ENCODE results near the gene C3orf33.

The C3orf33 gene

DNA sequence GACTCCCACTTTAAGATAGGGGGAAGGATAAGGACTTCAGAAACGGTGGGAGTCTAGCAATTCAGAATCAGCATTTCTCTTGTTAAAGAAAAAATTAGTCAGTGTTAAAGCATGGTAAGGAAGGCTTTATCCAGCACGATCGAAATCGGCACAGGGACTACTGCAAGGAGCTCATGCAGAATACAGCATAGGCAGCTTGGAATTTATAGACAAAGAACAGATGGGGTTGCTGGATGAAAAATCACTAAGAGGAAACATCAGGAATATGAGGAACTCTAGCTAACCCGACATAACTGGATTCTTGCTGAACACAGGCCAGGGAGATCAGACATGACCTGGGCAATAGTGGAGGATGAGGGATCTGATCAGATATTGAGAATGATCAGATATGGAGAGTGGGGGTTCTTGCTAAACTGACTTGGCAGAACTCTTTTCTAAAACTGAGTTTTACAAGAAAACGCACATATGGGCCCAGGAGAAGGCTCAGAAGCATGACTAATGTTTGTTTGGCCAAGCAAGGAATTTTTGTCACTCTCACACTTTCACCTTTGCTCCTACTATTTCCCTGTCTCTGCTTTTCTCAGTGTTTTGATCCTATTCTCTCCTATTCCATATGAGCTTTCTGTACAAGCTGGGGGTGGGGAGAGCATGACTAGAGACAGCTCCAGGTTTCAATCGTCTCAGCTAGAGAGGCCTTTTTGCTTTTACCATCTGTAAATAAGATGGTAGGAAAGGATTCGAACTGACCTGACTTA lies 57.3 kb downstream of the C3orf33 start:
- no peak for TF ChIP-seq ZNF70 (CRISPR knock-in tag; IDR thresholded peaks at IDR 0.05)
- TF ChIP-seq ARNTL (CRISPR knock-in tag; IDR thresholded peaks at IDR 0.05; ENCODE audit: borderline replicate concordance, low read depth), result no peak
- TF ChIP-seq BACH2 (CRISPR knock-in tag; IDR thresholded peaks at IDR 0.05; ENCODE audit: borderline replicate concordance), result no peak
- TF ChIP-seq CSDC2 (CRISPR knock-in tag; IDR thresholded peaks at IDR 0.05), result no peak
- TF ChIP-seq SNAI2 (CRISPR knock-in tag; IDR thresholded peaks at IDR 0.05), result no peak
- TF ChIP-seq, protein P1, sequence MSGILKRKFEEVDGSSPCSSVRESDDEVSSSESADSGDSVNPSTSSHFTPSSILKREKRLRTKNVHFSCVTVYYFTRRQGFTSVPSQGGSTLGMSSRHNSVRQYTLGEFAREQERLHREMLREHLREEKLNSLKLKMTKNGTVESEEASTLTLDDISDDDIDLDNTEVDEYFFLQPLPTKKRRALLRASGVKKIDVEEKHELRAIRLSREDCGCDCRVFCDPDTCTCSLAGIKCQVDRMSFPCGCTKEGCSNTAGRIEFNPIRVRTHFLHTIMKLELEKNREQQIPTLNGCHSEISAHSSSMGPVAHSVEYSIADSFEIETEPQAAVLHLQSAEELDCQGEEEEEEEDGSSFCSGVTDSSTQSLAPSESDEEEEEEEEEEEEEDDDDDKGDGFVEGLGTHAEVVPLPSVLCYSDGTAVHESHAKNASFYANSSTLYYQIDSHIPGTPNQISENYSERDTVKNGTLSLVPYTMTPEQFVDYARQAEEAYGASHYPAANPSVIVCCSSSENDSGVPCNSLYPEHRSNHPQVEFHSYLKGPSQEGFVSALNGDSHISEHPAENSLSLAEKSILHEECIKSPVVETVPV (CRISPR knock-in tag; IDR thresholded peaks at IDR 0.05), result no peak
- no peak for TF ChIP-seq ZNF565 (CRISPR knock-in tag; conservative IDR thresholded peaks at IDR 0.05; ENCODE audit: low read depth)
- TF ChIP-seq, protein P2, sequence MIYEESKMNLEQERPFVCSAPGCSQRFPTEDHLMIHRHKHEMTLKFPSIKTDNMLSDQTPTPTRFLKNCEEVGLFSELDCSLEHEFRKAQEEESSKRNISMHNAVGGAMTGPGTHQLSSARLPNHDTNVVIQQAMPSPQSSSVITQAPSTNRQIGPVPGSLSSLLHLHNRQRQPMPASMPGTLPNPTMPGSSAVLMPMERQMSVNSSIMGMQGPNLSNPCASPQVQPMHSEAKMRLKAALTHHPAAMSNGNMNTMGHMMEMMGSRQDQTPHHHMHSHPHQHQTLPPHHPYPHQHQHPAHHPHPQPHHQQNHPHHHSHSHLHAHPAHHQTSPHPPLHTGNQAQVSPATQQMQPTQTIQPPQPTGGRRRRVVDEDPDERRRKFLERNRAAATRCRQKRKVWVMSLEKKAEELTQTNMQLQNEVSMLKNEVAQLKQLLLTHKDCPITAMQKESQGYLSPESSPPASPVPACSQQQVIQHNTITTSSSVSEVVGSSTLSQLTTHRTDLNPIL (CRISPR knock-in tag; IDR thresholded peaks at IDR 0.05; ENCODE audit: low read depth), result no peak
- TF ChIP-seq, protein P3, sequence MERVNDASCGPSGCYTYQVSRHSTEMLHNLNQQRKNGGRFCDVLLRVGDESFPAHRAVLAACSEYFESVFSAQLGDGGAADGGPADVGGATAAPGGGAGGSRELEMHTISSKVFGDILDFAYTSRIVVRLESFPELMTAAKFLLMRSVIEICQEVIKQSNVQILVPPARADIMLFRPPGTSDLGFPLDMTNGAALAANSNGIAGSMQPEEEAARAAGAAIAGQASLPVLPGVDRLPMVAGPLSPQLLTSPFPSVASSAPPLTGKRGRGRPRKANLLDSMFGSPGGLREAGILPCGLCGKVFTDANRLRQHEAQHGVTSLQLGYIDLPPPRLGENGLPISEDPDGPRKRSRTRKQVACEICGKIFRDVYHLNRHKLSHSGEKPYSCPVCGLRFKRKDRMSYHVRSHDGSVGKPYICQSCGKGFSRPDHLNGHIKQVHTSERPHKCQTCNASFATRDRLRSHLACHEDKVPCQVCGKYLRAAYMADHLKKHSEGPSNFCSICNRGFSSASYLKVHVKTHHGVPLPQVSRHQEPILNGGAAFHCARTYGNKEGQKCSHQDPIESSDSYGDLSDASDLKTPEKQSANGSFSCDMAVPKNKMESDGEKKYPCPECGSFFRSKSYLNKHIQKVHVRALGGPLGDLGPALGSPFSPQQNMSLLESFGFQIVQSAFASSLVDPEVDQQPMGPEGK (CRISPR knock-in tag; IDR thresholded peaks at IDR 0.05; ENCODE audit: borderline replicate concordance), result no peak
- TF ChIP-seq, protein P4, sequence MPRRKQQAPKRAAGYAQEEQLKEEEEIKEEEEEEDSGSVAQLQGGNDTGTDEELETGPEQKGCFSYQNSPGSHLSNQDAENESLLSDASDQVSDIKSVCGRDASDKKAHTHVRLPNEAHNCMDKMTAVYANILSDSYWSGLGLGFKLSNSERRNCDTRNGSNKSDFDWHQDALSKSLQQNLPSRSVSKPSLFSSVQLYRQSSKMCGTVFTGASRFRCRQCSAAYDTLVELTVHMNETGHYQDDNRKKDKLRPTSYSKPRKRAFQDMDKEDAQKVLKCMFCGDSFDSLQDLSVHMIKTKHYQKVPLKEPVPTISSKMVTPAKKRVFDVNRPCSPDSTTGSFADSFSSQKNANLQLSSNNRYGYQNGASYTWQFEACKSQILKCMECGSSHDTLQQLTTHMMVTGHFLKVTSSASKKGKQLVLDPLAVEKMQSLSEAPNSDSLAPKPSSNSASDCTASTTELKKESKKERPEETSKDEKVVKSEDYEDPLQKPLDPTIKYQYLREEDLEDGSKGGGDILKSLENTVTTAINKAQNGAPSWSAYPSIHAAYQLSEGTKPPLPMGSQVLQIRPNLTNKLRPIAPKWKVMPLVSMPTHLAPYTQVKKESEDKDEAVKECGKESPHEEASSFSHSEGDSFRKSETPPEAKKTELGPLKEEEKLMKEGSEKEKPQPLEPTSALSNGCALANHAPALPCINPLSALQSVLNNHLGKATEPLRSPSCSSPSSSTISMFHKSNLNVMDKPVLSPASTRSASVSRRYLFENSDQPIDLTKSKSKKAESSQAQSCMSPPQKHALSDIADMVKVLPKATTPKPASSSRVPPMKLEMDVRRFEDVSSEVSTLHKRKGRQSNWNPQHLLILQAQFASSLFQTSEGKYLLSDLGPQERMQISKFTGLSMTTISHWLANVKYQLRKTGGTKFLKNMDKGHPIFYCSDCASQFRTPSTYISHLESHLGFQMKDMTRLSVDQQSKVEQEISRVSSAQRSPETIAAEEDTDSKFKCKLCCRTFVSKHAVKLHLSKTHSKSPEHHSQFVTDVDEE (CRISPR knock-in tag; IDR thresholded peaks at IDR 0.05), result no peak
- TF ChIP-seq ZFP30 (CRISPR knock-in tag; IDR thresholded peaks at IDR 0.05), result no peak
- TF ChIP-seq, protein P5, sequence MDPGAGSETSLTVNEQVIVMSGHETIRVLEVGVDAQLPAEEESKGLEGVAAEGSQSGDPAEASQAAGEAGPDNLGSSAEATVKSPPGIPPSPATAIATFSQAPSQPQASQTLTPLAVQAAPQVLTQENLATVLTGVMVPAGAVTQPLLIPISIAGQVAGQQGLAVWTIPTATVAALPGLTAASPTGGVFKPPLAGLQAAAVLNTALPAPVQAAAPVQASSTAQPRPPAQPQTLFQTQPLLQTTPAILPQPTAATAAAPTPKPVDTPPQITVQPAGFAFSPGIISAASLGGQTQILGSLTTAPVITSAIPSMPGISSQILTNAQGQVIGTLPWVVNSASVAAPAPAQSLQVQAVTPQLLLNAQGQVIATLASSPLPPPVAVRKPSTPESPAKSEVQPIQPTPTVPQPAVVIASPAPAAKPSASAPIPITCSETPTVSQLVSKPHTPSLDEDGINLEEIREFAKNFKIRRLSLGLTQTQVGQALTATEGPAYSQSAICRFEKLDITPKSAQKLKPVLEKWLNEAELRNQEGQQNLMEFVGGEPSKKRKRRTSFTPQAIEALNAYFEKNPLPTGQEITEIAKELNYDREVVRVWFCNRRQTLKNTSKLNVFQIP (CRISPR knock-in tag; IDR thresholded peaks at IDR 0.05; ENCODE audit: borderline replicate concordance, low read depth), result no peak
- TF ChIP-seq ISL1 (CRISPR knock-in tag; IDR thresholded peaks at IDR 0.05), result no peak
- no peak for TF ChIP-seq RARB (CRISPR knock-in tag; IDR thresholded peaks at IDR 0.05)
- no peak for TF ChIP-seq ESRRG (CRISPR knock-in tag; IDR thresholded peaks at IDR 0.05)
- no peak for TF ChIP-seq GLIS3 (CRISPR knock-in tag; IDR thresholded peaks at IDR 0.05)
- no peak for TF ChIP-seq ZNF8 (CRISPR knock-in tag; IDR thresholded peaks at IDR 0.05)
- TF ChIP-seq PPARA (CRISPR knock-in tag; IDR thresholded peaks at IDR 0.05; ENCODE audit: borderline replicate concordance), result no peak
- no peak for TF ChIP-seq TCF4 (CRISPR knock-in tag; IDR thresholded peaks at IDR 0.05; ENCODE audit: borderline replicate concordance)
- ATAC-seq, result no peak

DNA sequence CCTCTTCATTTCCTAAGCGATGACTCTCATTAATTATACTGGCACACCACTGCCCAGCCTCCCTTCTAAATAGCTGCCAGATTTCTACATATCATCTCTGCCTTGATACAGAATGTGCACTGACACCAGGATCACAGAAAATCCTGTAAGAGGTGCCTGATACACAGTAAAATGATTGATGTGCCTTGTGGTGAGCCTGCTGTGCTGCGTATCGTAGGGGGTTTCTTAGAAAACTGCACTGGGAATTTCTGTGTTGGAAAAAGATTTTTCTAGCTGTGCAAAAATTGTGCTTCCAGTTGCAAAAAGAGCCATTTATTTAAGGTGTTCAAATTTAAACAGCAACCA lies 58.2 kb downstream of the C3orf33 start:
- no peak for ATAC-seq
- TF ChIP-seq BACH2 (CRISPR knock-in tag; IDR thresholded peaks at IDR 0.05; ENCODE audit: borderline replicate concordance), result no peak
- no peak for TF ChIP-seq ZFP30 (CRISPR knock-in tag; IDR thresholded peaks at IDR 0.05)
- no peak for TF ChIP-seq CSDC2 (CRISPR knock-in tag; IDR thresholded peaks at IDR 0.05)
- TF ChIP-seq, protein P3 (CRISPR knock-in tag; IDR thresholded peaks at IDR 0.05; ENCODE audit: borderline replicate concordance), result no peak
- TF ChIP-seq, protein P4 (CRISPR knock-in tag; IDR thresholded peaks at IDR 0.05), result no peak
- no peak for TF ChIP-seq RARB (CRISPR knock-in tag; IDR thresholded peaks at IDR 0.05)
- no peak for TF ChIP-seq ISL1 (CRISPR knock-in tag; IDR thresholded peaks at IDR 0.05)
- TF ChIP-seq ZNF8 (CRISPR knock-in tag; IDR thresholded peaks at IDR 0.05), result no peak
- TF ChIP-seq TCF4 (CRISPR knock-in tag; IDR thresholded peaks at IDR 0.05; ENCODE audit: borderline replicate concordance), result no peak
- TF ChIP-seq, protein P5 (CRISPR knock-in tag; IDR thresholded peaks at IDR 0.05; ENCODE audit: borderline replicate concordance, low read depth), result no peak
- TF ChIP-seq ARNTL (CRISPR knock-in tag; IDR thresholded peaks at IDR 0.05; ENCODE audit: borderline replicate concordance, low read depth), result no peak
